UCSD-AML1 (cell line): ENCODE measurements around the gene MAP1LC3B.

Experiments
- DNase-seq: peaks from one replicate; lab custom pipeline; 2025; ENCODE audit not compliant: unreplicated experiment; lab: John Stamatoyannopoulos, UW

The MAP1LC3B gene

DNA sequence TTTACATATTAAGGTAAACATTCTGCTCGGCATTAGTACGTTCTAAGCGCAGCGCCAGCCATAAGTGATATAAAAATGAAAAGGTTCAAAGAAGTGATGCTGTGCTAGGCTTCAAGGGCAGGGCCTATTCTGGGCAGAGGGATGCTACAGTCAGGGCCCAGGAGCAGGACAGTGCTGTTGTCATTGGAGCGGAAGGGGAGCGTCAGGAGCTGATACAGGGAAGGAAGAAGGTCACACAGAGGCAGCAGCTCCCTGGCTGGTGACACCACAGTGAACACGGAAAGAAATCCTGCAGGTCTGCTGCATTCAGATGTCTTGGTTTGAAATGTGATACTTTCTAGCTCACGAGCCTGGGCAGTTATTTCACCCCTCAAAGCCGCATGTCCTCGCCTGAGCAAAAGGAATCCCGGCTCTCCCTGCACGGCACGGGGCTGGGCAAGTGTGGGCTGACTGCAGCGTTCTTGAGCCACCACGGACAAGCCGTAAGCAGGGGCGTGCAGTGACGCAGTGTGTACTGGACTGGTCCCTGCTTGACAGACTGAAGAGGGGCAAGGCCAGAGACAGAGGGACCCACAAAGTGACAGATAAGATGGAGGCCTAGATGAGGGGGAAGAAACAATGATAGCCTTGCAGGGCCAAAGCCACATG lies 59.6 kb downstream of the MAP1LC3B start:
- DNase-seq = no peak

- DNase-seq = no peak
Measured at GRCh38 chr16:87453326-87453725, 61.2 kb downstream of the MAP1LC3B start.
